Pancreas (tissue), 10 donors: ENCODE results near the gene ZFP57. TPM values are rescaled to one million over a fixed set of nuclear protein-coding genes. Genes with fewer than 3 reads are reported as not detected.
"Not testable (repeated sequence)": the region's sequence is repeated elsewhere in the genome, so short reads cannot be mapped to it uniquely, and the experiment has no call there.

Source experiments
- ATAC-seq, 4 donors: fragments of 200-7000 bp; cut with Tn5 transposase; one replicate each; pipeline versions ENCODE4 v1.8.0 to v1.9.1; 2020; ENCODE audit warnings: mild to moderate bottlenecking in 4 of 4, moderate library complexity in 4 of 4
- DNase-seq, 6 donors: peaks; one replicate each; pipeline ENCODE4 v3.0.0-alpha.2; 2020
- FAIRE-seq: peaks from 2 replicates; lab custom pipeline; 2012; peaks lifted over from hg19 to GRCh38; lab: Jason Lieb, UNC
- H3K27ac ChIP-seq, 4 donors: fragments of 200-600 bp; sonication (generic); 1 replicate in 3 of 4; 2 replicates in 1 of 4; pipeline versions ENCODE4 v1.5.0 to v1.8.0; 2020
- H3K27me3 ChIP-seq, 4 donors: fragments of 200-600 bp; one replicate each; pipeline ENCODE4 v1.8.0; 2021
- H3K36me3 ChIP-seq, 3 donors: fragments of 200-600 bp; sonication (generic) in 1 of 3; one replicate each; pipeline versions ENCODE4 v1.5.0 to v1.8.0; 2020 to 2021
- H3K4me1 ChIP-seq, 3 donors: fragments of 200-600 bp; one replicate each; pipeline ENCODE4 v1.8.0; 2021
- H3K4me3 ChIP-seq, 4 donors: fragments of 200-600 bp; sonication (generic) in 2 of 4; one replicate each; pipeline versions ENCODE4 v1.5.0 to v1.8.0; 2020 to 2021
- H3K9me3 ChIP-seq, 4 donors: fragments of 200-600 bp; one replicate each; pipeline ENCODE4 v1.8.0; 2021
- CTCF ChIP-seq, 4 donors: fragments of 200-600 bp; sonication (generic) in 3 of 4; IDR thresholded peaks; one replicate each; pipeline versions ENCODE4 v1.5.0 to v1.8.0; 2021; ENCODE audit warnings: antibody characterized with exemption in 4 of 4
- WGBS, 2 donors: extraction: QIAGEN DNeasy Blood & Tissue Kit; methylation state at CpG; one replicate each; pipeline ENCODE4 v1.1.7; 2013; 5-methylcytosine and 5-hydroxymethylcytosine counted together
- intact Hi-C, 3 donors: fragments of 100-400 bp; cut with DNase I; formaldehyde crosslinking; loops; one replicate each; pipeline versions ENCODE4 v1.11.1 to v1.14.2; 2022
- polyA plus RNA-seq, 2 donors: library from polyadenylated mRNA; stranded (reverse); fragments of 200-250 nt; gene quantifications; one replicate each; pipeline ENCODE4 v1.2.3, GENCODE V29; 2013
- total RNA-seq, 6 donors: library from RNA; stranded (reverse); fragmentation: NEBNext Ultra II Directional in 4 of 6; extraction: Animal tissue kit (Norgen Biotek cat#: 25700) in 4 of 6; gene quantifications; one replicate each; pipeline versions ENCODE4 v1.2.1 to v1.2.4, GENCODE V29; 2021 to 2023
- donor health status: healthy with polysubstance abuse.
- donor health status: DM: no; HTN: no; CAD: no; lungs with moderate emphysema.
- donor health status: DM: no; HTN: no; CAD: no.
- donor health status: control.
- donor health status: control.
- donor health status: Bipolar disorder and iron deficiency.
- donor health status: DM: yes; HTN: yes; CAD: no.
- donor health status: DM: no; HTN: no; CAD: no.
- donor health status: DM: no; HTN: no; CAD: no.
- donor health status: DM: yes; HTN: yes; CAD: no.

Gene ZFP57
- total and polyA plus RNA-seq, 8 donors: 0.09 to 1.1 (median 0.12) TPM; not detected in 5

- H3K9me3 ChIP-seq: no peaks in the 10 kb centered on the region
- H3K36me3 ChIP-seq: no peaks in the 10 kb centered on the region
- H3K4me3 ChIP-seq: no peak overlapping the region
- ATAC-seq (no peak), FAIRE-seq (no peak), DNase-seq (no peak)
- no peak for TF ChIP-seq CTCF (IDR thresholded peaks at IDR 0.05)
- no peaks in the 10 kb centered on the region for H3K4me1 ChIP-seq
- WGBS, 2 donors: 39 to 43% methylated on average over 5 of the region's 5 CpGs
- H3K27ac ChIP-seq: no peak overlapping the region
- intact Hi-C loops: no loop called here
- H3K27me3 ChIP-seq: peaks cover 0 to 8% (median 0%) of the 10 kb centered on the region in 4 donors
Measured at GRCh38 chr6:29667158-29667557, 13.8 kb downstream of the ZFP57 start.

DNA sequence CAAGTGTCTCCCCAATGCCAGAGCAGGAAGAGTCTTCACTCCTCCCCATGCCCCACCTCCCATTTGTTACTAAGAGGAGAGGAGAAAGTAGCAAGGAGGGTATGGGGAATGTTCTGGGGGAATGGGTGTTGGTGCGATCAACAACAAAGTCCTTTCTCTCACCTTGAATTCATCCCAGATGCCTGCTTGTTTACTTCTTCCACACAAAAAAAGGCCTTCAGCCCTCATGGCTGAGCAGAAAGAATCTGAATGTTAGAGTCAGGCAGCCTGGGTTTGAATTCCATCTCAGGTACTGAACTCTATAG is 14.2 kb downstream of the ZFP57 start:
- 80 to 92% methylated on average over 1 of the region's 1 CpG for WGBS, 2 donors
- TF ChIP-seq CTCF (IDR thresholded peaks at IDR 0.05): no peak
- ATAC-seq (no peak), FAIRE-seq (no peak), DNase-seq (no peak)
- no peaks in the 10 kb centered on the region for H3K9me3 ChIP-seq
- H3K4me1 ChIP-seq: no peaks in the 10 kb centered on the region
- no peak overlapping the region for H3K4me3 ChIP-seq
- H3K36me3 ChIP-seq: no peaks in the 10 kb centered on the region
- intact Hi-C loops: no loop called here
- peaks cover 0 to 8% (median 0%) of the 10 kb centered on the region in 4 donors for H3K27me3 ChIP-seq
- no peak overlapping the region for H3K27ac ChIP-seq

GRCh38 chr6:29665942-29666825 is 14.8 kb downstream of the ZFP57 start:
- peaks cover 0 to 8% (median 0%) of the 10 kb centered on the region in 4 donors for H3K27me3 ChIP-seq
- intact Hi-C loops: no loop called here
- DNase-seq (no peak), ATAC-seq (no peak), FAIRE-seq (no peak)
- H3K4me3 ChIP-seq: no peak overlapping the region
- H3K27ac ChIP-seq: no peak overlapping the region
- no peak for TF ChIP-seq CTCF (IDR thresholded peaks at IDR 0.05)
- no peaks in the 10 kb centered on the region for H3K9me3 ChIP-seq
- no peaks in the 10 kb centered on the region for H3K36me3 ChIP-seq
- 55 to 61% methylated on average over 8 of the region's 8 CpGs for WGBS, 2 donors
- H3K4me1 ChIP-seq: no peaks in the 10 kb centered on the region

GRCh38 chr6:29663300-29664042 is 17.5 kb downstream of the ZFP57 start:
- no peak overlapping the region for H3K27ac ChIP-seq
- intact Hi-C loops: no loop called here
- TF ChIP-seq CTCF (IDR thresholded peaks at IDR 0.05): no peak
- no peak for DNase-seq
- ATAC-seq: no peak
- WGBS, 2 donors: 15 to 27% methylated on average over 5 of the region's 5 CpGs
- no peaks in the 10 kb centered on the region for H3K4me1 ChIP-seq
- H3K27me3 ChIP-seq: peaks cover 0 to 8% (median 0%) of the 10 kb centered on the region in 4 donors
- H3K36me3 ChIP-seq: no peaks in the 10 kb centered on the region
- no peak for FAIRE-seq
- H3K9me3 ChIP-seq: no peaks in the 10 kb centered on the region
- H3K4me3 ChIP-seq: no peak overlapping the region

DNA sequence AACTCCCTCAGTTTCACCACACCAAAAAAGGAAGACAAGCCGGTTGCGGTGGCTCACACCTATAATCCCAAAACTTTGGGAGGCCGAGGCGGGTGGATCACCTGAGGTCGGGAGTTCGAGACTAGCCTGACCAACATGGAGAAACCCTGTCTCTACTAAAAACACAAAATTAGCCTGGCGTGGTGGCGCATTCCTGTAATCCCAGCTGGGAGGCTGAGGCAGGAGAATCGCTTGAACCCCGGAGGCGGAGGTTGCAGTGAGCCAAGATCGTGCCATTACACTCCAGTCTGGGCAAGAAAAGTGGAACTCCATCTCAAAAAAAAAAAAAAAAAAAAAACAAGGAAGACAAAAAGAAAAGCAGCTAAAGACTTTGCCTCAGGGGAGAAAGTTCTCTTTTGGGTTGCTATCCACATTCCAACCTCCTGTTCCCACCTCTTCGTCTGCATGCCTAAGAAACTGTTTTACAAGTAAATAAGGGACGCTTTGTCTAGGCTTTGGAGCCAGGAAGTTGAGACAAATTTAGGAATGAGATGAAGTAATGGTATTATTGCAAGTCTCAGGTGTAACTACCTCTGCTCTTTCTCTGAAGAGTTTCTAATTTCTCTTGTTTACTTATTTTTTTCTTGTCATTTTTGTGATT is 19.3 kb downstream of the ZFP57 start:
- H3K36me3 ChIP-seq, intact Hi-C loops, FAIRE-seq, H3K27me3 ChIP-seq, ATAC-seq, DNase-seq, H3K27ac ChIP-seq, H3K4me3 ChIP-seq, H3K9me3 ChIP-seq, H3K4me1 ChIP-seq: not testable (repeated sequence)
- 32 to 35% methylated on average over 14 of the region's 14 CpGs for WGBS, 2 donors
